ENCODE data around the gene CORO7.

Gene CORO7

GRCh38 chr16:4381072-4381934 is 35.1 kb downstream of the CORO7 start:
- Histone ChIP-seq H3K9me3 (no peaks in the 10 kb centered on the region), H3K4me3 (ENCODE audit: low read depth, low read length) (no peak overlapping the region), H3K27me3 (no peaks in the 10 kb centered on the region), H3K36me3 (peaks cover 29% of the 10 kb centered on the region), H3K4me1 (peaks cover 33% of the 10 kb centered on the region)
- no peak for TF ChIP-seq CTCF (IDR thresholded peaks at IDR 0.05; ENCODE audit: low read depth, low read length)
- DNase-seq: peak; percentile 8

- Histone ChIP-seq H3K4me1 (peaks cover 33% of the 10 kb centered on the region), H3K27me3 (no peaks in the 10 kb centered on the region), H3K36me3 (peaks cover 27% of the 10 kb centered on the region), H3K9me3 (no peaks in the 10 kb centered on the region), H3K4me3 (ENCODE audit: low read depth, low read length) (no peak overlapping the region)
- TF ChIP-seq CTCF (IDR thresholded peaks at IDR 0.05; ENCODE audit: low read depth, low read length): no peak
- DNase-seq: no peak
Measured at GRCh38 chr16:4380119-4381063, 36.0 kb downstream of the CORO7 start.

GRCh38 chr16:4378999-4379690 is 37.3 kb downstream of the CORO7 start:
- Histone ChIP-seq H3K4me3 (ENCODE audit: low read depth, low read length) (no peak overlapping the region), H3K27me3 (no peaks in the 10 kb centered on the region), H3K36me3 (peaks cover 25% of the 10 kb centered on the region), H3K4me1 (peaks cover 31% of the 10 kb centered on the region), H3K9me3 (no peaks in the 10 kb centered on the region)
- TF ChIP-seq CTCF (IDR thresholded peaks at IDR 0.05; ENCODE audit: low read depth, low read length): no peak
- no peak for DNase-seq

GRCh38 chr16:4378161-4378666 is 38.2 kb downstream of the CORO7 start:
- TF ChIP-seq CTCF (IDR thresholded peaks at IDR 0.05; ENCODE audit: low read depth, low read length): no peak
- no peaks in the 10 kb centered on the region for H3K9me3 ChIP-seq
- DNase-seq: peak; percentile 13
- peaks cover 32% of the 10 kb centered on the region for H3K4me1 ChIP-seq
- no peak overlapping the region for H3K4me3 ChIP-seq (ENCODE audit: low read depth, low read length)
- H3K36me3 ChIP-seq: peaks cover 25% of the 10 kb centered on the region
- no peaks in the 10 kb centered on the region for H3K27me3 ChIP-seq

- no peak overlapping the region for H3K4me3 ChIP-seq (ENCODE audit: low read depth, low read length)
- H3K9me3 ChIP-seq: no peaks in the 10 kb centered on the region
- H3K27me3 ChIP-seq: no peaks in the 10 kb centered on the region
- DNase-seq: no peak
- TF ChIP-seq CTCF (IDR thresholded peaks at IDR 0.05; ENCODE audit: low read depth, low read length): peak; percentile 23; the same call in 1 of the 2 replicates
- peaks cover 22% of the 10 kb centered on the region for H3K36me3 ChIP-seq
- peaks cover 33% of the 10 kb centered on the region for H3K4me1 ChIP-seq
Measured at GRCh38 chr16:4377573-4378154, 38.7 kb downstream of the CORO7 start.
